ENCODE results near the gene AP5Z1. TPM values are rescaled to one million over a fixed set of nuclear protein-coding genes. Genes with fewer than 3 reads are reported as not detected.

Gene AP5Z1
- total and polyA plus RNA-seq, 11 donors = 8.4 to 31.9 (median 13.4) TPM

DNA sequence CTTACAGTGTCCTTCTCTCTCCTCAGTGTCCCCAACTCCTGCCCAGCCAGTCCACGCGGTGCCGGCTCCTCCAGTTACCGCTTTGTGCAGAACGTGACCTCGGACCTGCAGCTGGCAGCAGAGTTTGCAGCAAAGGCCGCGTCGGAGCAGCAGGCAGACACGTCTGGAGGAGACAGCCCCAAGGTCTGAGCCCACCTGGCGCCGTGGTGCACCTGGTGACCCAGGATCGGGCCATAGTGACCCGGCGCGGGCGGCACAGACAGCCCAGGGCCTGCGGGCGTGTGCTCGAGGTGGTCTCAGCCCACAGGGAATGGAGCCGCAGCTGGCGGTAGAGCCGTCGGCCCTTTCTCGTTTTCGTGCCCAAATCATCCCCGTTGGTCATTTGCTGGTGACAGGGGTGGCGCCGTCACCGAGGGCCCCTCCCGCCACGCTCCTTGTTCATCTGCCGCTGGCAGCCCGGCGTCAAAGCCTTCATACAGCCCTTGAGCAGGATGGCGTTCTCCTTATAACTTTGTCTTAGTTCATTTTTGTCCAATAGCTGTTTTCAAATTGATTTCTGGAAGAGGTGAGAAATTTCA lies 20.9 kb upstream of the AP5Z1 start:
- ATAC-seq (no peak), DNase-seq (no peak)
- Histone ChIP-seq H3K36me3 (peaks cover 0 to 78% (median 56%) of the 10 kb centered on the region in 9 donors), H3K4me3 (no peak overlapping the region), H3K27me3 (no peaks in the 10 kb centered on the region), H3K27ac (no peak overlapping the region), H3K4me1 (peaks cover 0 to 19% (median 7%) of the 10 kb centered on the region in 12 donors), H3K9me3 (no peaks in the 10 kb centered on the region)
- intact Hi-C loops (cut with DNase I) = loop anchor here in 8 of 10 donors (1.0 to 10.0 kb wide), 6 partner anchors 72 to 143 kb away; partner anchors contain the start of gene FOXK1 (in 6 of the 8)
- TF ChIP-seq, protein P1, sequence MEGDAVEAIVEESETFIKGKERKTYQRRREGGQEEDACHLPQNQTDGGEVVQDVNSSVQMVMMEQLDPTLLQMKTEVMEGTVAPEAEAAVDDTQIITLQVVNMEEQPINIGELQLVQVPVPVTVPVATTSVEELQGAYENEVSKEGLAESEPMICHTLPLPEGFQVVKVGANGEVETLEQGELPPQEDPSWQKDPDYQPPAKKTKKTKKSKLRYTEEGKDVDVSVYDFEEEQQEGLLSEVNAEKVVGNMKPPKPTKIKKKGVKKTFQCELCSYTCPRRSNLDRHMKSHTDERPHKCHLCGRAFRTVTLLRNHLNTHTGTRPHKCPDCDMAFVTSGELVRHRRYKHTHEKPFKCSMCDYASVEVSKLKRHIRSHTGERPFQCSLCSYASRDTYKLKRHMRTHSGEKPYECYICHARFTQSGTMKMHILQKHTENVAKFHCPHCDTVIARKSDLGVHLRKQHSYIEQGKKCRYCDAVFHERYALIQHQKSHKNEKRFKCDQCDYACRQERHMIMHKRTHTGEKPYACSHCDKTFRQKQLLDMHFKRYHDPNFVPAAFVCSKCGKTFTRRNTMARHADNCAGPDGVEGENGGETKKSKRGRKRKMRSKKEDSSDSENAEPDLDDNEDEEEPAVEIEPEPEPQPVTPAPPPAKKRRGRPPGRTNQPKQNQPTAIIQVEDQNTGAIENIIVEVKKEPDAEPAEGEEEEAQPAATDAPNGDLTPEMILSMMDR (IDR thresholded peaks at IDR 0.05) = no peak
- no peak for TF ChIP-seq POLR2A (IDR thresholded peaks at IDR 0.05)
- 93 to 96% (median 95%) methylated on average over 35 to 36 of the region's 36 CpGs for WGBS, 4 donors

DNA sequence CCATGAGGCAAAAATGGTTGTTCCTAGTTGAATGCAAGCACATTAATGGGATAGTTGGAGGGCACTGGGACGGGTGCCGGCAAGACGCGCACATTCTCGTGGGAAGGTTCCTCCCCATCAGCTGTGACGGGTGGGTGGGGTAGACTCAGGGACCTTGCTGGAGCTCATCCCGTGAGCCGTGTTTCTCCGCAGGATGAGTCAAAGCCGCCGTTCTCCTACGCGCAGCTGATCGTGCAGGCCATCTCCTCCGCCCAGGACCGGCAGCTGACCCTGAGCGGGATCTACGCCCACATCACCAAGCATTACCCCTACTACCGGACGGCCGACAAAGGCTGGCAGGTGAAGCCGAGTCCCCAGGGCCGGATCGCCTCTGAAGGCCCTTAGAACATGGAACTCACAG lies 20.4 kb upstream of the AP5Z1 start:
- peaks cover 0 to 18% (median 7%) of the 10 kb centered on the region in 12 donors for H3K4me1 ChIP-seq
- DNase-seq (no peak), ATAC-seq (no peak)
- intact Hi-C loops (cut with DNase I) = loop anchor here in 2 of 10 donors (2.0 to 10.0 kb wide), 2 partner anchors 72 to 140 kb away; partner anchors contain the start of gene FOXK1 (in 1 of the 2)
- no peak overlapping the region for H3K4me3 ChIP-seq
- no peaks in the 10 kb centered on the region for H3K27me3 ChIP-seq
- 93 to 96% (median 95%) methylated on average over 17 to 24 of the region's 24 CpGs for WGBS, 4 donors
- TF ChIP-seq, protein P1 (IDR thresholded peaks at IDR 0.05) = no peak
- no peak for TF ChIP-seq POLR2A (IDR thresholded peaks at IDR 0.05)
- no peak overlapping the region for H3K27ac ChIP-seq
- H3K9me3 ChIP-seq = no peaks in the 10 kb centered on the region
- peaks cover 0 to 82% (median 61%) of the 10 kb centered on the region in 9 donors for H3K36me3 ChIP-seq

DNA sequence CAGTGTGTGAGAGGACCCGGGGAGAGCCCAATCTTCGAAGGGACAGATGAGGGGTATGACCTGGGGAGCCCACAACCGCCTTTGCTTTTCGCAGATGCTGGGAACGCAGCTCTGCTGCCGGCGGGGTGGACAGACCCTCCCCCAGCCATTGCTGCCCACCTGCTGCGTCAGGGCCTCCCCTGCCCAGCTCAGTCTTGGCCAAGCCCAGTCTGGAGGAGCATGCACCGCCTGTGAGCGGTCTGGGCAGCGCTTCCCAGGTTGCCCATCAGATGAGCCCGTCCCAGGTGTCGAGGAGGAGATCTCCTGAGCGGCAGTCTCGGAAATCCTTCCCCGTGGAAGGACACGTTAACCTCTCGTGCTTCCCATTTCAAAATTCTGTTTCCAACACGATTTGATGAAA lies 17.3 kb upstream of the AP5Z1 start:
- intact Hi-C loops (cut with DNase I) = loop anchor here in 1 of 10 donors (10.0 kb wide), 1 partner anchor 143 kb away; no protein-coding TSS in a partner anchor
- Histone ChIP-seq H3K4me1 (peaks cover 0 to 13% (median 7%) of the 10 kb centered on the region in 12 donors), H3K4me3 (no peak overlapping the region), H3K36me3 (peaks cover 0 to 92% (median 90%) of the 10 kb centered on the region in 9 donors), H3K27me3 (no peaks in the 10 kb centered on the region), H3K9me3 (no peaks in the 10 kb centered on the region), H3K27ac (no peak overlapping the region)
- no peak for DNase-seq
- 94 to 96% (median 95%) methylated on average over 19 of the region's 19 CpGs for WGBS, 4 donors
- no peak for TF ChIP-seq POLR2A (IDR thresholded peaks at IDR 0.05)
- TF ChIP-seq, protein P1 (IDR thresholded peaks at IDR 0.05) = no peak
- ATAC-seq = no peak

DNA sequence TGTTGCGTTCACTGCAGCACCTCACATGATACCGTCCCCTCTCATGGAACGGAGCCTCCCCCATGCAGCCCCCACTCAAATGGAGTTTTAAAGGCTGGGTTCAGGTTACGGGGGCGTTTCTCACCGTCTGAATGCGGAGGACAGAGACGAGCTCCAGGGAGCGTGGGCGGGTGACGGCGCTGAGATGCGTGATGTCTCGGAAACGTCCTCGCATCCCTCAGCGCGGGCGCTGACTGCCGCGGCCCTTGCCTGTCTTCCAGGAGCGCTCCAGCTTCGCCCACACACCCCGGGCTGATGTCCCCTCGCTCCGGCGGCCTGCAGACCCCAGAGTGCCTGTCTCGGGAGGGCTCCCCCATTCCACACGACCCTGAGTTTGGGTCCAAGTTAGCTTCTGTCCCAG lies 16.6 kb upstream of the AP5Z1 start:
- Histone ChIP-seq H3K27me3 (no peaks in the 10 kb centered on the region), H3K4me3 (no peak overlapping the region), H3K36me3 (peaks cover 0 to 99% (median 97%) of the 10 kb centered on the region in 9 donors), H3K27ac (no peak overlapping the region), H3K9me3 (no peaks in the 10 kb centered on the region), H3K4me1 (peaks cover 0 to 6% (median 3%) of the 10 kb centered on the region in 12 donors)
- ATAC-seq (no peak), DNase-seq (no peak)
- 93 to 95% (median 95%) methylated on average over 29 of the region's 29 CpGs for WGBS, 4 donors
- intact Hi-C loops (cut with DNase I) = loop anchor here in 1 of 10 donors (10.0 kb wide), 1 partner anchor 144 kb away; no protein-coding TSS in a partner anchor
- TF ChIP-seq POLR2A (IDR thresholded peaks at IDR 0.05) = no peak
- TF ChIP-seq, protein P1 (IDR thresholded peaks at IDR 0.05) = no peak

All from heart left ventricle (tissue), 16 donors.